NCI-H345 (cell line): Measurements from ENCODE around the gene NUDT3.

Experiments used
- DNase-seq: peaks from one replicate; lab custom pipeline; 2025; lab: John Stamatoyannopoulos, UW

Gene NUDT3

DNA sequence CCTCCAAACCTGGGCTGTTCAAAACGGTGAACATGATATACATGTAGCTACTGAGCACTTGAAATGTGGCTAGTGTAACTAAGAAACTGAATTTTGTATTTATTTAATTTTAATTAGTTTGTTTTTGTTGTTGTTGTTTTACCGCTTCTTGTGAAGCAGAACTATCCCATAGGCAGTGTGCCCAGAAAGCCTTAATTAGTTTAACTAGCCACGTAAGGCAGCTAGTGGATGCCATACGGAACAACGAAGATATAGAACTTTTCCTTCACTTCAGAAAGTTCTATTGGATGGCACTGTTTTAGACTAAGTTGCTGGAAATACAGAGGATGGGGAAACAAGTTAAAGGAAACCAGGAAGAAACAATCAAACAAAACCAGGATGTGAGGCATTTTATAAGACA is 70.6 kb downstream of the NUDT3 start:
- DNase-seq, result no peak

GRCh38 chr6:34319471-34319885 is 73.0 kb downstream of the NUDT3 start:
- no peak for DNase-seq

- DNase-seq, result no peak
Observed at GRCh38 chr6:34318499-34319470, 73.7 kb downstream of the NUDT3 start.

GRCh38 chr6:34317882-34318498 is 74.5 kb downstream of the NUDT3 start:
- no peak for DNase-seq

DNA sequence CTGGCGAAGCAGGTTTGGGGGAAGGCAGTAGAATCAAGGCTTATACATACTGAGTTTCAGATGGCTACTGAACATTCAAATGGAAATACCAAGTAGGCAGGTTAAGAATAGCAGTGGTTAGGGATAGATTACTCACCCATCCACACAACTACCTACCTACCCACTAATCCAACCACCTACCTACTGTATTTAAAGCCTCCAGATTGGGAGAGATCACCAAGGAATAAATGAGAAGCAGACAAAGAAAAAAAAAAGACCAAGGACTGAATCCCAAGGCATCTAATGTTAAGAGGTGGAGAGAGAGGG is 75.3 kb downstream of the NUDT3 start:
- DNase-seq, result no peak

DNA sequence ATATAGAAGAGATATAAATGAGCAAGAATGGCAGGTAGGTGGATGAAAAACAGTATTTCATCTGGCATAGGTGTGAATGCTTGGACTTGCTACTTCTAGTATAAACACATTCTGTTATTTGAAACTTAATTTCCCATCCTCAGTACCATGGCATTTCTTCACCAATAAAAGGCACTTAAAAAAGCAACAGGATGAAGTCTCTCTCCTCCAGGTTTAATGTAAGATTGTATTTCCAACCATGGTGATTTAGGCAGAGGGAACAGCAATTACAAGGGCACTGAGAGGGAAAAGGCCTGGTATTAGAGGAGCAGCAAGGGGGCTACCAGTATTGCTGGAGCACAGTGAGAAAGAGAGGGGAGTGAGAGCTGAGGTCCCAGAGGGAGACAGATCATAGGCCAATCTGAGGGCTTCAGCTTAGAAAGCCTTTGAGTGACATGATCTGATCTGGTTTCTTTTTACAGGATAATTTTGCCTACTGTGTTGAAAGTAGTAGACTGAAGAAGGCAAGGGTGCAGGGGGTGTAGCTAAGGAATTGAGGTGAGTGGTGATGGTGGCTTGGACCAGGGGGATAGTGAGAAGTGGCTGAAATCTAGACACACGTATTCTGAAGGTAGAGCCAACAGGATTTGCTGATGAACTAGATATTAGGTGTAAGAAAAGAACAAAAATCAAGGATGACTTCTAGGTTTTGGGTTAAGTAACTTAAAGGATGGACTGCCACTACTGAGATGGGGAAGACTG is 75.9 kb downstream of the NUDT3 start:
- no peak for DNase-seq

- no peak for DNase-seq
Observed at GRCh38 chr6:34315780-34316179, 76.7 kb downstream of the NUDT3 start.

DNA sequence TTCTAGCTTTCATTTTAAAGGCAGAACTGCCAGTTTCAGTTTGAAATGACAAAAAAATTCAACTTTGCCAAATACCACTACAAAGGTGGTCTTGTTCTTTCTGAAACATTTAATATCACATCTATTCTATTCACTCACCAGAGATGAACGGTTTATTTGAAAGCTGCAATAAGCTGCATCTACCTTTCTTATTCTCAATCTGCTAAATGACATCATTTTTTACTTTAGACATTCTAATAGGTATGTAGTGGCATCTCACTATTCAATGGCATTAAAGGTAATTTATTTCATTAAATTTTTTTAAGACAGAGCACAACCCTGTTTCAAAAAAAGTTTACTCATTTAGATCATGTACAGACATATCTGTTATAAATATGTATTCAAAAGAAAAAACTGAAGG is 77.2 kb downstream of the NUDT3 start:
- no peak for DNase-seq

GRCh38 chr6:34312259-34312658 is 80.2 kb downstream of the NUDT3 start:
- DNase-seq, result no peak

GRCh38 chr6:34310817-34311216 is 81.7 kb downstream of the NUDT3 start:
- no peak for DNase-seq

DNA sequence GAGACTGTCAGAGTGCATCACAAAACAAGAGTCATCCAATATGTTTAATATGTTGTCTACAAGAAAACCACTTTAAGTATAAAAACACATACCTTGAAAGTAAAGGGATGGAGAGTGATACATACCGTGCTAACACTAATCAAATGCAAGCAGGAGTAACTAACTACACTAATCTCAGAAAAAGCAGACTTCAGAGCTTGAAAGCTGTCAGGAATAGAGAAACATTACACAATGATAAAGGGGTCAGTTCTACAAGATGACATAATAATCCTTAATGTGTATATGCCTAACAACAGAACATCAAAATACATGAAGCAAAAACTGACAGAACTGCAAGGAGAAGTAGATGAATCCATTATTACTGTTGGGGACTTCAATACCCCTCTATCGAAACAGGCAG is 84.0 kb downstream of the NUDT3 start:
- DNase-seq, result no peak

DNA sequence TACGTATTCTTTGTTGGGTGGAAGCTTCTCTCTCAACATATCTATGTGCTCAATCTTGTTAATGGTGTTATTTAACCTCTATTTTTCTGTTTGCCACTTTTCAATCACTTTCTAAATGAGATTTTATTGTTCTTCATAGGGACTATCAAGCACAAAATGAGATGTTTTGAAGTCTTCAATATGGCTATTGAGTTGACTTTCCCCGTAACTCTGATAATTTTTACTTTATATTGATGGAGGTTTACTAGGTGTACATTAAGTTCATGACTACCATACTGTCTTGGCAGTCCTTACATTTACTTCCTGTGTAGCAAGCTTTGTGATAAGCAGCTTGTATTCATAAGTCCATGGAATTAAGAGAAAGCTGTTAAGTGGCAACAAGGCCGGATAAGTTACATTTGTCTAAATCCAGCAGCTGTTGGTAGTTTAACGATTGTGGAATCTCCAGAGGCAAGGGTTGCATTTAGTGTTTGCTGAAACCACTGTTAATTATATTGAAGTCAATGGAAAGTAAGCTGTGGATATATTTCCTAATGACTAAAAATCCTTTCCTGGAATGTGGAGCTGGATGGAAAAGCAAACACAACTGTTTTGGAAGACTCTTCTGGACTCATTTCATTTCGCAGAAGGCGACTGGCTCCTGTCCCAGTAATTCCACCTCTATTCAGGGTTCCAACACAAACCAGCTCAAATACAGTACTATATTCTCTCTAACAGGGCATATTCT is 86.3 kb downstream of the NUDT3 start:
- no peak for DNase-seq

- DNase-seq, result no peak
Observed at GRCh38 chr6:34305497-34305896, 87.0 kb downstream of the NUDT3 start.

DNA sequence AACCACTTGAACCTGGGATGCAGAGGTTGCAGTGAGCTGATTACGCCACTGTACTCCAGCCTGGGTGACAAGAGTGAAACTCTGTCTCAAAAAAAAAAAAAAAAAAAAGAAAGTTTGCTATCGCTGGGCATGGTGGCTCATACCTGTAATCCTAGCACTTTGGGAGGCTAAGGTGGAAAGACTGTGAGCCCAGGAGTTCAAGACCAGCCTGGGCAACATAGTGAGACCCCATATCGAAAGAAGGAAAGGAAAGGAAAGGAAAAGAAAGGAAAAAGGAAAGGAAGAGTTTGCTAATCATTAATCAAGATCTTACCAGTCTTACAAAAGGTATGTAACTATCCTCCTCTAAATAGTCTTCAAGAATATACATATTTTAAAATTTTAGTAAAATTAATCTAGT is 88.3 kb downstream of the NUDT3 start:
- DNase-seq, result no peak

DNA sequence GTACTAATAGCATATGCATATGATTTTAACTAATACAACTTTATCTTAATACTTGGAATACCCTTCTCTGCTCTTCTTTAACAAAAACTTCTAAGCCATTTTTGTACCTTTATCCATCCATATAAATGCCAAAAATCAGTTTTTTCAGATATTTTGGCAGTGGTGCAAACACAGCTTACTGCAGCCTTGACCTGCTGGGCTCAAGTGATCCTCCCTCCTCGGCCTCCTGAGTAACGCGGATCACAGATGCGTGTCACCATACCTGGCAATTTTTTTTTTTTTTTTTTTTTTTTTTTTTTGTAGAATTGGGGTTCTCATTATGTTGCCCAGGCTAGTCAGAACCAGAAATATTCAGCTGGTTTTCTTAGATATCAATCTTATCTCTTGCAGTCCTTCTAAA is 89.5 kb downstream of the NUDT3 start:
- DNase-seq, result no peak

DNA sequence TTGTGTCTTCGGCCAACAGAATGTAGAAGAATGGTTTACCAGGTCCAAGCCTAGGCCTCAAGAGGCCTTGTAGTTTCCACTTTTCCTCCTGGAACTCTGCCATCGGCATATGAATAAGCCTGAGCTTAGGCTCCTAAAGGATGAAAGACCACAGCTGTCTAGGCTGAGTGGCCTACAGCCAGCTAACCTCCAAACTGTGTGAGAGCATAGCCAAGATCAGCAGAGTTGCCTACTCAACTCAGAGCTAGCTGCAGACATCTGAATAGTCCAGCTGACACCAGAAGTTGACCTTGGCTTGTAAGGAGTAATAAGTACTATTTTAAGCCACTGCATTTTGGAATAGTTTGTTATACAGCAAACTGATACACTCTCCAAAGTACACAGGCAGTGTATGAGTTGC is 91.1 kb downstream of the NUDT3 start:
- no peak for DNase-seq

GRCh38 chr6:34300332-34300751 is 92.1 kb downstream of the NUDT3 start:
- no peak for DNase-seq

DNA sequence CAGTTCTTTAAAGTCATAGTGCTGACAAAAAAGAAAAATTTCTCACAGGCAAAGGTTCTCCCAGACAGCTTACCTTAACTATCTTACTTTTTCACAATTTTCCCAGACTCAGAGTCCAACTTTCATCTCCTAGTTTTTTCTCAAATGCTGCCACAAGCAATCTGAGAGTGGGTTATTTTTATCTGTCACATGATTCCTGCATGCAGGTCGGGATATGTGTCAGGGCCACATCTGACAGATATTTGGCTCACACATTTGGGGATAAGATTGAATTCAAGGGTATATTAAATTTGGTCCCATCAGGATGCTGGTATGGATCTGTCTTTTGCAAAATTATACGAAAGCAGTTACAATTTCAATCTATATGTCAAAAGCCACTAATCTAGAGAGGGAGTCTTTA is 93.5 kb downstream of the NUDT3 start:
- no peak for DNase-seq

DNA sequence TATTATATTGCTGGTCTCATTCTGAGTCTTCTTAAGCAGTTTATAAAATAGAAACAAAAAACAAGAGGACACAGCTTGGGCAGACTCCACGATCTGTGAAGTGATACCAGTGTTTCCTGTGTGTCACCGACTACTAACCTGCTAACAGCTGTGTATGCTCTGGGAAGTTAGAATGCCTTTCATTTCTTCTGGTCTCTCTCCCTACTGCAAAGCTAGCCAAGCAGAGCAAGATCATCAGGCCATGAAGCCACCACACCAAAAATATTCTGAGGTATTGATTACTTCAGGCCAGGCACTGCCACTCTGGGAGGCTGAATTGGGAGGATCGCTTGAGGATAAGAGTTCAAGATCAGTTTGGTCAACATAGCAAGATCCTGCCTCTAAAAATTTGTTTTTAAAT is 96.7 kb downstream of the NUDT3 start:
- no peak for DNase-seq

DNA sequence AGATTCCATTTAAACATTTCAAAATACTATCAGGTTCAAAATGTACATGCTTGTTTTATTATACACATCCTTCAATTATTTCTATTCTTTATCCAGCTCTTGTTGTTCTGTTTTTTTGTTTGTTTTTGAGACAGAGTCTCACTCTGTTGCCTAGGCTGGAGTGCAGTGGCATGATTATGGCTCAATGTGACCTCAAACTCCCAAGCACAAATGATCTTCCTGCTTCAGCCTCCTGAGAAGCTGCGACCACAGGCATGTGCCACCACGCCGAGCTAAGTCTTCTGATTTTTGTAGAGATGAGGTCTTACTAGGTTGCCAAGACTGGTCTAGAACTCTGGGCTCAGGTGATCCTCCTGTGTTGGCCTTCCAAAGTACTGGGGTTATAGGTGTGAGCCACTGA is 99.5 kb downstream of the NUDT3 start:
- DNase-seq, result no peak

GRCh38 chr6:34289137-34289536 is 103.3 kb downstream of the NUDT3 start:
- DNase-seq, result no peak

DNA sequence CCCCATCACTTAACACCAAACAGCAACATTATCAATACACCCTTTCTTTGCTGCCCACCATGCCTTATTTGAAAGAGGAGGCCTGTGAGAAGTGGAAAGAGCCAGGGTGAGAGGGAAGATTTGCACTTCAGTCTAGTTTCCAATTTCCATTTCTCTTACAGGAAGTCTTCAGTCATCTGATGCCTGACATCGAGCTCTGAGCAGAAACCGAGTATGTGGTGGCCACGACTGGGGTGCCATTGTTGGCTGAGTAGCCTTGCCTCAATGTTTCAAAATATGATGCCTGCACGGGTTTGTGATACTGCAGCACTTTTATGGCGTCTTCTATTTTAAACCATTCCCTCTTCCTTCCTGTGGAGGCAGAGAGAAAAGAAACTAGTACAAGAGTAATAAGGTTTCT is 103.9 kb downstream of the NUDT3 start:
- no peak for DNase-seq
